ENCODE measurements around the gene DIAPH3. TPM values are rescaled to one million over a fixed set of nuclear protein-coding genes. Genes with fewer than 3 reads are reported as not detected.

DIAPH3 gene
- polyA plus RNA-seq, 1 of the 3 experiments (the other 2 are of a cell fraction) = 5.4 TPM

DNA sequence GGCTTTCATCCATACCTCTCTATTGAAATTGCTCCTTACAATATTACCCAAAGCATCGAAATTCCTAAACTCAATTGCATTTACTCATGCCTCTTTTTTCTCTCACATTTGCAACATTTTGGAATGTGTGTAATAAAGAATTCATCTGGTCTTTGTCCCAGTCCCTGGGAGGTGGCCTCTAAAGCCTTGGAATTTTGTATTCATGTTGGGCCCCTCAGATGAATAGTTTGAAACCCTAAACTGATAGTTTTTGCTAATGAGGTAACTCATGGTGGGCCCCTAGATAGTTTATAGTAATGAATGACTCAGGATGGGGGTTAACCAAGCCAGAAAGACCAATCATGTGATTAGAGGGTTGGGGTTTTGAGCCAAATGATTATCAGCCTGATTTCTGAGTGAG is 490.4 kb downstream of the DIAPH3 start:
- Histone ChIP-seq H3K36me3 (replicated peaks in 1 of 2; ENCODE audit: control insufficient read depth in 1 of 2, insufficient read depth in 2 of 2, low read length in 1 of 2) (no peaks in the 10 kb centered on the region), H3K79me2 (ENCODE audit: insufficient read depth) (no peaks in the 10 kb centered on the region), H3K9me3 (no peaks in the 10 kb centered on the region), H3F3A (replicated peaks; ENCODE audit: insufficient read depth) (no peaks in the 10 kb centered on the region), H3K4me3 (ENCODE audit: low read depth in 2 of 2, low read length in 1 of 2) (no peak overlapping the region), H3K9ac (no peak overlapping the region), H3K4me1 (ENCODE audit: control insufficient read depth in 1 of 2, insufficient read depth in 2 of 2, low read depth in 1 of 2, low read length in 1 of 2) (peaks cover 3 to 31% of the 10 kb centered on the region in 2 experiments; a peak in 3 of 4 replicates), H3K4me2 (no peak overlapping the region), H4K20me1 (ENCODE audit: insufficient read depth) (no peaks in the 10 kb centered on the region), H2AFZ (ENCODE audit: low read depth) (no peak overlapping the region), H3K27ac (ENCODE audit: low read depth in 2 of 2, low read length in 1 of 2) (no peak overlapping the region), H3K9me2 (no peaks in the 10 kb centered on the region), H3K27me3 (ENCODE audit: insufficient read depth) (no peaks in the 10 kb centered on the region)
- no peak for DNase-seq
- WGBS (ENCODE audit: low lambda C conversion rate) = 75% methylated on average over 1 of the region's 1 CpG
- POLR2A ChIA-PET = no interaction called here
- CTCF ChIA-PET = interaction anchor here (1.2 to 1.8 kb wide), 4 partner anchors 8 to 223 kb away, joined by 3 to 5 read pairs (median 3); no protein-coding TSS in a partner anchor
- TF ChIP-seq RCOR1 (IDR thresholded peaks at IDR 0.05; ENCODE audit: low read length) = no peak
- TF ChIP-seq RFX5 (IDR thresholded peaks at IDR 0.05; ENCODE audit: low read length) = no peak
- no peak for TF ChIP-seq NFIC (IDR thresholded peaks at IDR 0.05; ENCODE audit: borderline replicate concordance)
- no peak for TF ChIP-seq FOXM1 (IDR thresholded peaks at IDR 0.05; ENCODE audit: low read depth)
- TF ChIP-seq EZH2phosphoT487 (IDR thresholded peaks at IDR 0.05; ENCODE audit: borderline replicate concordance, low read depth) = no peak
- TF ChIP-seq YY1 (IDR thresholded peaks at IDR 0.05; ENCODE audit: low read depth) = no peak
- no peak for TF ChIP-seq GABPA (IDR thresholded peaks at IDR 0.05; ENCODE audit: low read depth)
- no peak for TF ChIP-seq MXI1 (IDR thresholded peaks at IDR 0.05; ENCODE audit: low read depth, low read length)
- TF ChIP-seq ELF1 (IDR thresholded peaks at IDR 0.05) = no peak
- TF ChIP-seq JUND (IDR thresholded peaks at IDR 0.05) = no peak
- no peak for TF ChIP-seq RXRA (IDR thresholded peaks at IDR 0.05; ENCODE audit: borderline replicate concordance, low read depth)
- TF ChIP-seq USF1 (IDR thresholded peaks at IDR 0.05; ENCODE audit: borderline replicate concordance, low read depth) = no peak
- no peak for TF ChIP-seq TEAD4 (IDR thresholded peaks at IDR 0.05; ENCODE audit: borderline replicate concordance, insufficient read depth)
- no peak for TF ChIP-seq TCF12 (IDR thresholded peaks at IDR 0.05)
- TF ChIP-seq FOSL2 (IDR thresholded peaks at IDR 0.05; ENCODE audit: borderline replicate concordance, low read depth) = no peak
- TF ChIP-seq, protein P1, sequence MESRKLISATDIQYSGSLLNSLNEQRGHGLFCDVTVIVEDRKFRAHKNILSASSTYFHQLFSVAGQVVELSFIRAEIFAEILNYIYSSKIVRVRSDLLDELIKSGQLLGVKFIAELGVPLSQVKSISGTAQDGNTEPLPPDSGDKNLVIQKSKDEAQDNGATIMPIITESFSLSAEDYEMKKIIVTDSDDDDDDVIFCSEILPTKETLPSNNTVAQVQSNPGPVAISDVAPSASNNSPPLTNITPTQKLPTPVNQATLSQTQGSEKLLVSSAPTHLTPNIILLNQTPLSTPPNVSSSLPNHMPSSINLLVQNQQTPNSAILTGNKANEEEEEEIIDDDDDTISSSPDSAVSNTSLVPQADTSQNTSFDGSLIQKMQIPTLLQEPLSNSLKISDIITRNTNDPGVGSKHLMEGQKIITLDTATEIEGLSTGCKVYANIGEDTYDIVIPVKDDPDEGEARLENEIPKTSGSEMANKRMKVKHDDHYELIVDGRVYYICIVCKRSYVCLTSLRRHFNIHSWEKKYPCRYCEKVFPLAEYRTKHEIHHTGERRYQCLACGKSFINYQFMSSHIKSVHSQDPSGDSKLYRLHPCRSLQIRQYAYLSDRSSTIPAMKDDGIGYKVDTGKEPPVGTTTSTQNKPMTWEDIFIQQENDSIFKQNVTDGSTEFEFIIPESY (IDR thresholded peaks at IDR 0.05; ENCODE audit: borderline replicate concordance, low read depth) = no peak
- no peak for TF ChIP-seq REST (IDR thresholded peaks at IDR 0.05; ENCODE audit: low read depth, low read length)
- no peak for TF ChIP-seq EP300 (IDR thresholded peaks at IDR 0.05; ENCODE audit: borderline replicate concordance in 1 of 2, low read depth in 1 of 2, low read length in 1 of 2)

Measured in SK-N-SH (cell line).